NCI-H774 (cell line): ENCODE data around the gene SEC63.
"Not testable (repeated sequence)": the region's sequence is repeated elsewhere in the genome, so short reads cannot be mapped to it uniquely, and the experiment has no call there.

Experiments
- DNase-seq: peaks from one replicate; lab custom pipeline; 2025; lab: John Stamatoyannopoulos, UW

SEC63 gene

GRCh38 chr6:107957909-107958688, at the start of gene SEC63:
TSS of gene SEC63 (minus strand) at chr6:107958208. CDS start at chr6:107958009, 199 bp downstream.
- peak; percentile 99 for DNase-seq

GRCh38 chr6:108005961-108006360, 48.0 kb upstream of the SEC63 start:
- DNase-seq: no peak

GRCh38 chr6:108004861-108005260, 46.9 kb upstream of the SEC63 start:
- no peak for DNase-seq

GRCh38 chr6:108002365-108003221, 44.6 kb upstream of the SEC63 start:
- no peak for DNase-seq

GRCh38 chr6:108001696-108002231, 43.8 kb upstream of the SEC63 start:
- no peak for DNase-seq

GRCh38 chr6:108000259-108000658, 42.3 kb upstream of the SEC63 start:
- not testable (repeated sequence) for DNase-seq

GRCh38 chr6:107999341-107999740, 41.3 kb upstream of the SEC63 start:
- no peak for DNase-seq

- no peak for DNase-seq
Observed at GRCh38 chr6:107991772-107992550, 34.0 kb upstream of the SEC63 start.

GRCh38 chr6:107991061-107991460, 33.1 kb upstream of the SEC63 start:
- DNase-seq: no peak

- DNase-seq: not testable (repeated sequence)
Observed at GRCh38 chr6:107990587-107990986, 32.6 kb upstream of the SEC63 start.

- no peak for DNase-seq
Observed at GRCh38 chr6:107989166-107990094, 31.4 kb upstream of the SEC63 start.

- no peak for DNase-seq
Observed at GRCh38 chr6:107988570-107988969, 30.6 kb upstream of the SEC63 start.

GRCh38 chr6:107987805-107988204, 29.8 kb upstream of the SEC63 start:
- no peak for DNase-seq

- DNase-seq: no peak
Observed at GRCh38 chr6:107985701-107986100, 27.7 kb upstream of the SEC63 start.

GRCh38 chr6:107983811-107984210, 25.8 kb upstream of the SEC63 start:
- DNase-seq: no peak

GRCh38 chr6:107982486-107982885, 24.5 kb upstream of the SEC63 start:
- no peak for DNase-seq

- no peak for DNase-seq
Observed at GRCh38 chr6:107981695-107982094, 23.7 kb upstream of the SEC63 start.

GRCh38 chr6:107977283-107977682, 19.3 kb upstream of the SEC63 start:
- peak; percentile 30 for DNase-seq

- no peak for DNase-seq
Observed at GRCh38 chr6:107976155-107976783, 18.3 kb upstream of the SEC63 start.

GRCh38 chr6:107973594-107973993, 15.6 kb upstream of the SEC63 start:
- no peak for DNase-seq
